ENCODE data around the gene FIBP.

GRCh38 chr11:65870706-65871681, 17.3 kb downstream of the FIBP start:
- TF ChIP-seq CTCF (conservative IDR thresholded peaks at IDR 0.05; ENCODE audit: low read length) (no peak), EZH2phosphoT487 (IDR thresholded peaks at IDR 0.05; ENCODE audit: borderline replicate concordance) (no peak)
